Fibroblast of pulmonary artery (primary cell): ENCODE results near the gene SLC19A3.

Experiments used
- DNase-seq: peaks from one replicate; pipeline ENCODE4 v3.0.0-alpha.2; 2010; ENCODE audit warnings: low read depth
- H3K4me3 ChIP-seq: replicated peaks from 2 replicates; pipeline ENCODE4 v1.5.1; 2011; ENCODE audit warnings: low read depth, mild to moderate bottlenecking, control low read depth, low read length, moderate library complexity
- TF ChIP-seq, protein P1 (sequence below): IDR thresholded peaks from 2 replicates; pipeline ENCODE4 v1.5.1; 2011; ENCODE audit warnings: mild to moderate bottlenecking, control low read depth, low read length, inconsistent platforms; ENCODE audit errors: missing control alignments

The SLC19A3 gene

DNA sequence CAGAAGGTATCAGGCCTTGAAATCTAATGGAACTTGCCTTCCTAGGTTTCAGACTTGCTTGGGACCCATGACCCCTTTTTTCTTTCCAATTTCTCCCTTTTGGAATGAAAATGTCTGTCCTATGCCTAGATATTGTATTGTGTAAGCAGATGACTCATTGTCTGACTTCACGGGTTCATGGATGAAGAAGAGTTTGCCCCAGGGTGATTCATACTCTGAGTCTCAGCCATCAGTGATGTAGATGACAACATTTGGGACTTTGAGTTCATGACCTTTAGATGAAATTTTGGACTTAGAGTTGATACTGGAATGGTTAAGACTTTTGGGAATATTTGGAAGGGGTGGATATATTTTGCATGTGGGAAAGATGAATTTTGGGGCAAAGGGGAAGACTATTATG is 62.4 kb downstream of the SLC19A3 start:
- no peak overlapping the region for H3K4me3 ChIP-seq
- peak; percentile 92 for DNase-seq

DNA sequence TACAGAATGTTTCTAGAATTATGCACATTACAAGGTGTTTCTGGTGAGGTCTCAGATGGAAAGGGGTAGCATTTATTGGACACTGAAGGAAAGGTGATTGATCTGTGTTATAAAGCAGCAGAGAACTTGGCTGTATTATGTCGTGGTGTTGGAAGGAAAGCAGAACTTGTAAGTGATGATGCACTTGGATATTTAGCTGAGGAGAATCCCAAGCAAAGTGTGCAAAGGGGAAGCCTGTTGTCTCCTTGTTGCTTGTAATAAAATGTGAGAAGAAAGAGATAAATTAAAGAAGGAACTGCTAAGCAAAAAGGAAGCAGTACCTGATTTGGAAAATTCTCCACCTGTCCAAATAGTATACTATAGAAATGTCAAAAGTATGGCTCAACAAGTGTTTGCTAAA is 63.4 kb downstream of the SLC19A3 start:
- TF ChIP-seq, protein P1, sequence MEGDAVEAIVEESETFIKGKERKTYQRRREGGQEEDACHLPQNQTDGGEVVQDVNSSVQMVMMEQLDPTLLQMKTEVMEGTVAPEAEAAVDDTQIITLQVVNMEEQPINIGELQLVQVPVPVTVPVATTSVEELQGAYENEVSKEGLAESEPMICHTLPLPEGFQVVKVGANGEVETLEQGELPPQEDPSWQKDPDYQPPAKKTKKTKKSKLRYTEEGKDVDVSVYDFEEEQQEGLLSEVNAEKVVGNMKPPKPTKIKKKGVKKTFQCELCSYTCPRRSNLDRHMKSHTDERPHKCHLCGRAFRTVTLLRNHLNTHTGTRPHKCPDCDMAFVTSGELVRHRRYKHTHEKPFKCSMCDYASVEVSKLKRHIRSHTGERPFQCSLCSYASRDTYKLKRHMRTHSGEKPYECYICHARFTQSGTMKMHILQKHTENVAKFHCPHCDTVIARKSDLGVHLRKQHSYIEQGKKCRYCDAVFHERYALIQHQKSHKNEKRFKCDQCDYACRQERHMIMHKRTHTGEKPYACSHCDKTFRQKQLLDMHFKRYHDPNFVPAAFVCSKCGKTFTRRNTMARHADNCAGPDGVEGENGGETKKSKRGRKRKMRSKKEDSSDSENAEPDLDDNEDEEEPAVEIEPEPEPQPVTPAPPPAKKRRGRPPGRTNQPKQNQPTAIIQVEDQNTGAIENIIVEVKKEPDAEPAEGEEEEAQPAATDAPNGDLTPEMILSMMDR, result no peak
- H3K4me3 ChIP-seq, result no peak overlapping the region
- DNase-seq, result no peak

More for the DNA sequence above, 62.4 kb downstream of the SLC19A3 start:
- TF ChIP-seq, protein P1, result no peak

DNA sequence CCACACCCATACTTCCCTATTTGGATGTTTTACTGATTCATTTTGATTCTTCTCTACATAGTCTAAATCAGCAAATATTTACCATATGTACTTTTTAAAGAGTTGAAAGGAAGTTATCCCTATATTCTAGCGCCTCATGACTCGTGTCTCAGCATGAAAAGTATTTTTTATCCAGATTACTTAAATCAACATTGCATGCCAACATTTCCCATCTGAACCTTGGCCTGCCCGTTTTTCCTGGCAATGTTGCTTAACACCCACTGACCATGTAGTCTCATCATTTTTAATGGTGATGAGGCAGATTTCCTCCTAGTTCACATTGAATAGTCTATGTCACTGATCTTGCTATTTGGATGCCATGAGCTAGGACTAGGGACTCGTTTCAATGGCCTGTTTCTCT is 64.4 kb downstream of the SLC19A3 start:
- no peak overlapping the region for H3K4me3 ChIP-seq
- DNase-seq, result peak; percentile 69
- TF ChIP-seq, protein P1, result no peak

DNA sequence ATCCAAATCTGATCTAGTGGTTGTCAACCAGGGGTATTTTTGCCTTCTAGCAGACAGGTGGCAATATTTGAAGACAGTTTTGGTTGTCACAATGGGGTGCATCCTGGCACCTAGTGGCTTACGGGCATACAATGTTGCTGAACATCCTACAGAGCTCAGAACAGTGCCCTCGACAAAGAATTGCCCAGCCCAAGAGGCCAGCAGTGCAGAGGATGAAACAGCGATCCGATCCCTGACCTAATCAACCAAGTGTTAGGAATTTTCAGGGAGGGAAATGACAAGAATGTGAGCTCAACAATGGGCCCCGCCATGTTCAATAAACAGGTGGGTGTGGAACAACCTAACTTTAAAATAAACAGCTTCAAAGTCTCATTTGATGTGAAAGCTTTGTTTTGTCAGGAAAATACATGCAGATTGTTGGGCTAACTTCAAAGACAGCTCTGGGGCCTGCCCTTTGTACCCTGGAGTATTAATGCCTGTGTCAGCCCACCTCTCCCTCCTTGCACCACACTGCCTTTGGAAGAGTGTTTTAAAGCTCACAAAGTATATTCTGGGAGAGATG is 73.8 kb downstream of the SLC19A3 start:
- no peak for DNase-seq
- H3K4me3 ChIP-seq, result no peak overlapping the region
- TF ChIP-seq, protein P1, result no peak

DNA sequence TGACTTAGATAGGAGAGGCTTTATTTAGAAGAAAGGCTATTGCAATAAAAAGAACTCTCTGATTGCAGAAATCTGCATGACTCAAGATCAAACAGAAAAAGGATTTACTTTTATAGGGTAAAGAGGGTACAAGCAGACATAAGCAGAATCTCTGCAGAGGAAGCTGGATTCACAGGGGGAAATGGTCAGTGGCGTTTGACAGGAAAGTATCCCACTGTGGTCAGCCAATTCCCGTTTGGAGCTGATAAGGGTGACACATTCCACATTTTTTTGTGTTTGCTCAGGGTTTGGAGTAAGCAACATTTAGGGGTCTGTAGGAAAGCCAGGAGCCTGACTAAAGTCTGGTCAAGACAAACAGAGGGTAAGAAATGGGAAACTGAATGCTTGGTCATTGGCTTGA is 75.2 kb downstream of the SLC19A3 start:
- H3K4me3 ChIP-seq, result no peak overlapping the region
- TF ChIP-seq, protein P1, result no peak
- DNase-seq, result peak; percentile 76

DNA sequence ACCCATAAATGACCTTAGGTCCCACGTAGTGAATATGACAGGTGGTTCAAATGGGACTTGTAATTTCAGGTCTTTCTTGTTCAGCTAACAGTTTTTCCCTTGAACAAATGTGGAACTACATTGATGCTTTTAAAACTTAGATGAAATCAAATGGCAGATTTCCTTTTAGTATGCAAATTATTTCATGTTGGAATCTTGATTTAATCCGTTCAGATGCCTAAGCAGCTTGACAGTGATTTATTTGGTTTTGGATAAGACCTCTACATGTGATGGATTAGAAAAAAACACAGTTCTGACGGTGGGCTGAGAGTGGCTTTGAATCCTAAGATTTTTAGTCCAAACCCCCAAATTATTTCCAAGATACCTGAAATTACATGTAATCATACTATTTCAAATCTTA is 83.6 kb downstream of the SLC19A3 start:
- no peak for DNase-seq
- TF ChIP-seq, protein P1, result no peak
- no peak overlapping the region for H3K4me3 ChIP-seq
